ENCODE results near the gene PKD2.
"Not testable (repeated sequence)": the region's sequence is repeated elsewhere in the genome, so short reads cannot be mapped to it uniquely, and the experiment has no call there.

PKD2 gene

GRCh38 chr4:88115587-88115986 lies 108.2 kb downstream of the PKD2 start:
- no peak for DNase-seq (ENCODE audit: low read depth)

- no peak for DNase-seq (ENCODE audit: low read depth)
Measured at GRCh38 chr4:88119943-88120342, 112.5 kb downstream of the PKD2 start.

DNA sequence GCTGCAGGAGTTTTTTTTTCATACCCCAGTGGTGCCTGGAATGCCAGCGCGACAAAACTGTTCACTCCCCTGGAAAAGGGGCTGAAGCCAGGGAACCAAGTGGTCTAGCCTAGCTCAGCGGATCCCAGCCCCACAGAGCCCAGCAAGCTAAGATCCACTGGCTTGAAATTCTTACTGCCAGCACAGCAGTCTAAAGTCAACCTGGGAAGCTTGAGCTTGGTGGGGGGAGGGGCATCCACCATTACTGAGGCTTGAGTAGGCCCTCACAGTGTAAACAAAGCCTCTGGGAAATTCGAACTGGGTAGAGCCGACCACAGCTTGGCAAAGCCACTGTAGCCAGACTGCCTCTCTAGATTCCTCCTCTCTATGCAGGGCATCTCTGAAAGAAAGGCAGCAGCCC lies 114.8 kb downstream of the PKD2 start:
- DNase-seq (ENCODE audit: low read depth), result not testable (repeated sequence)
